ENCODE measurements around the gene UROC1.

UROC1 gene

GRCh38 chr3:126481808-126482502 lies 35.6 kb downstream of the UROC1 start:
- H3K4me3 ChIP-seq (ENCODE audit: low read depth, low read length) = no peak overlapping the region

DNA sequence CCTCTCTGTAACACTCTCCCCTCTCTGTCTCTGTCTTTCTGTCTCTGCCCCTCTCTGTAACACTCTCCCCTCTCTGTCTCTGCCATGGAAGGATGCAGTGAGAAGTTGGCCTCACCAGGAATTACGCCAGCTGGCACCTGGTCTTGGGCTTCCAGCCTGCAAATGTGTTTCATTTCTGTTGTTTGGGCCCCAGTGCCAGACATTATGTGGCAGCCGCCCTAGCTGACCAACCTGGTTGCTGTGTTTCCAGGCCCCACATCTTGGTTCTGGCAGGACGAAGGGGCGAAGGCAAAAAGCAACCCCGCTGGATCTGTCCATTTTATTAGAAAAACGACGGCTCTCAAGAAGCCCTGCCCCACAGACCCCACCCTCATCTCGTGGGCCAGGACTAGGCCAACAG lies 36.7 kb downstream of the UROC1 start:
- no peak overlapping the region for H3K4me3 ChIP-seq (ENCODE audit: low read depth, low read length)

DNA sequence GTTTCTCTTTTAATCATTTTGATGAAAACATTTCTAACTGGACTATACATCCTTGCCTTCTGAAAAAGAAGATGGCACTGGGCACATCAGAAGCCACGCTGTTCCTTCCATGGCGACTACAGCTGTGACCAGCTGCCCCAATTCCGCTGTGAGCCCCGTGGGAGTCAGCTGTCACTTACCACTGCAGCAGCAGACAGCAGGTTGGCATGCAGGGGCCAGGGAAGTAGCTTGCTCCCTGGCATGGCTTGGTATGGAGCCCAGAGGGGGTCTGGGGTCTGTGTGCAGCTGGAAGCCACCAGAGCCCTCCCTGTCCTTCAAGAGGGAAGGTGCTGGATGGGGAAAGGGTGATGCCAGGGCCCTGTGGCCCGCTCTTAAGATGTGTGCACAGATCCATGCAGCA lies 37.4 kb downstream of the UROC1 start:
- H3K4me3 ChIP-seq (ENCODE audit: low read depth, low read length) = no peak overlapping the region

GRCh38 chr3:126479642-126480041 lies 37.9 kb downstream of the UROC1 start:
- H3K4me3 ChIP-seq (ENCODE audit: low read depth, low read length) = no peak overlapping the region

- H3K4me3 ChIP-seq (ENCODE audit: low read depth, low read length) = no peak overlapping the region
Measured at GRCh38 chr3:126478581-126479310, 38.8 kb downstream of the UROC1 start.

- no peak overlapping the region for H3K4me3 ChIP-seq (ENCODE audit: low read depth, low read length)
Measured at GRCh38 chr3:126477061-126477380, 40.6 kb downstream of the UROC1 start.

- peak overlapping the region; percentile 72 for H3K4me3 ChIP-seq (ENCODE audit: low read depth, low read length)
Measured at GRCh38 chr3:126476166-126477060, 41.2 kb downstream of the UROC1 start.

GRCh38 chr3:126475413-126476114 lies 42.0 kb downstream of the UROC1 start, which contains the start of gene ZXDC:
ZXDC (minus strand) TSS chr3:126475891; CDS start chr3:126475865, 26 bp downstream.
- H3K4me3 ChIP-seq (ENCODE audit: low read depth, low read length) = peak within 1 kb of the TSS; percentile 75

DNA sequence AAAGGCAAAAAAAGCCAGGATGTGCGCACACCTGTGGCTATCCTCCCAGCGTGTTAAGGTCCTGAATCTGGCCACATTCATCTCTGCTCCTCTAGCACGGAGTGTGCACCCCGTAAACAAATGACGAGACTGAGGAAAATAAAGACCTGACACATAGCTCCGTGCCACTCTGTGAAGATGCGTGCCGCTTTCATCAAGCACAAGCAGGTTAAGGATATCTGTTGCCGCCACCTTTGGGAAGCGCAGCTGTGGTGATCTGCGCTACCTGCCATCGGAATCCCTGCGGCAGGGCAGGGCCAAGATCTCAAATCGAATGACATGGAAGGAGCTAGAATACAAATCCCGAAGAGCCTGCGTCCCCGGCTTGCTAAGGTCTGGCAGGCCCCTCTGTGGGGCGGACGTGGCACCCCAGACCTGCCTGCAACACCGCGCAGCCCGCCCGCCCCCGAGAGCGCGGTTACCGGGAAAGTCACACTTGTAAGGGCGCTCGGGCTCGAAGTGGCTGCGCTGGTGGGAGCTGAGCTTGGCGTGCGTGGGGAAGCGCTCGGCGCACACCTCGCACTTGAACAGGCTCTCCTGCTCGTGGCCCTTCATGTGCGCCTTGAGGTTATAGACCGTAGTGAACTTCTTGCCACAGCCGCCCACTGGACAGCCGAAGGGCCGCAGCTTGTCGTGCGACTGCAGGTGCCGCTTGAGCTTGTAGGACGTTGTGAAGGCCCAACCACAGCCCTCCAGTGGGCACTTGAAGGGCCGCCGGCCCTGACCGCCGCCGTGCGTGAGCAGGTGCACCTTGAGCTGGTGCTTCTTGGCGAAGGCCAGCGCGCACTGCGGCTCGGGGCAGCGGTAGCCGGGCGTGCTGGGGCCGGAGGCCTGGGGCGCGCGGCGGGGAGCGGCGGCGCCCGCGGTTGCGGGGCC lies 42.8 kb downstream of the UROC1 start:
- H3K4me3 ChIP-seq (ENCODE audit: low read depth, low read length) = peak overlapping the region; percentile 75

- H3K4me3 ChIP-seq (ENCODE audit: low read depth, low read length) = no peak overlapping the region
Measured at GRCh38 chr3:126473292-126474168, 44.0 kb downstream of the UROC1 start.

GRCh38 chr3:126472277-126473006 lies 45.1 kb downstream of the UROC1 start:
- H3K4me3 ChIP-seq (ENCODE audit: low read depth, low read length) = no peak overlapping the region

GRCh38 chr3:126469479-126469878 lies 48.1 kb downstream of the UROC1 start:
- H3K4me3 ChIP-seq (ENCODE audit: low read depth, low read length) = no peak overlapping the region

- no peak overlapping the region for H3K4me3 ChIP-seq (ENCODE audit: low read depth, low read length)
Measured at GRCh38 chr3:126468028-126468891, 49.3 kb downstream of the UROC1 start.

- no peak overlapping the region for H3K4me3 ChIP-seq (ENCODE audit: low read depth, low read length)
Measured at GRCh38 chr3:126467611-126467955, 50.0 kb downstream of the UROC1 start.

DNA sequence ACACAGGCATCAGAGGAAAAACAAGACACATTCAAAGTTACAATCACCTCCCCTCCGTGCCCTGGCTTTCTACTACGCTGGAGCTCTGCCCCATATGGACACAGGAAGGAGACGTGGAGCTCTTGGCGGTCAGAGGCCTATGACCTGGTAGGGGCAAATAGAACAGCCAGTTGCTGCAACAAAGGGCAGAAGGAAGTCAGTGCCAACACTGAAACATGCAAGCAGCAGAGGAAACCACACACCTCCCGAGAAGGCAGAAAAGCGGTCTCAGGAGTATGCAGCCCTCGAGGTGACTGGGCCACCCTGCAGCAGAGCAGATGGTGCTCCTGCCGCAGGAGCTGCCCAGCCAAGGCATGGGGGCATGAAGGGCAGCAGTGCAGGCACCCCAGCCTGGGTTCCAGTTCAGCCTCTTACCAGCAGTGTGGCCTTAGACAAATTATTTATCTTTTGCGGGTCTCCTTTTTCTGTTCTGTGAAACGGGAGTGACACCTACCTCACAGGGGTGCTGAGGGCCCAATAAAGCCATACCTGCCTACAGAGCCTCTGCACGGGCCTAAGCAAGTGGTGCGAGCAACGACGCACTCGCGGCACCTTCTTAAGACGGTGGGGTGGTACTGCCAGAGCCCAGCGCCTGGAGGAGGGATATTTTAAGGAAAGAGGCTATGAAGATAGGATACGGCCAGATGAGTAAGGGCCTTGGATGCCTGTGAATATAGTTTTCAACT lies 50.5 kb downstream of the UROC1 start:
- no peak overlapping the region for H3K4me3 ChIP-seq (ENCODE audit: low read depth, low read length)

DNA sequence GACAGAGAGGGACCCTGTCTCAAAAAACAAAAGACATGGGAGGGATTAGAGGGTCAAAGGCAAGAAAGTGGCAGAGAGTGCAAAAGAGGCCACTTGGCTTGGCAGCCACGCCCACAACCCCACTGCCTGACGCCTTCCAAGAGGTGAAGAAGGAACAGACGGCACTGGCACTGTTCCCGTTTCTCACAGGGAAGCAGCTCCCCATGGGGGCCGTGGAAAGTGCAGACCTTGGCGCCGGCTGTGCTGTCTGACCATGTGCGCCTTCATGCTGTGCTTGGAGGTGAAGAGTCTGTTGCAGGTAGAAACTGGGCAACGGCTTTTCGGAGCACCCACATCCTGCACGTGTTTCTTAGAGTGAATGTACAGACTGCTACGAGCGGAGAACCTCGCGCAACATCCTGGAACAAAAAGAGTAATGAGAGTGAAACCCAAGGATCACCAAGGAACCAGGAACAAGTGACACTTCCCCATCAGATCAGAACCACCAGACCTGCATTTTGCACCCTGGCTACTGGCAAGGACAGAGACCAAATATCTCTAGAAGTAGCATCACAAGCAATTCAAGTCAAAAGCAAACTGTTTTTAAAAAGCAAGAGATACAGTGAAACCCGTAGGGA lies 51.5 kb downstream of the UROC1 start:
- H3K4me3 ChIP-seq (ENCODE audit: low read depth, low read length) = no peak overlapping the region

Data from iPS-11a (cell line).